GM23338 (cell line): ENCODE results near the gene EEA1. TPM values are rescaled to one million over a fixed set of nuclear protein-coding genes. Genes with fewer than 3 reads are reported as not detected.

ENCODE experiments used
- ATAC-seq: fragments of 200-7000 bp; cut with Tn5 transposase; 3 replicates; pipeline ENCODE4 v1.9.1; 2020
- DNase-seq: peaks from one replicate; pipeline ENCODE4 v3.0.0-alpha.2; 2015; ENCODE audit warnings: low spot score
- H2AFZ ChIP-seq: fragments of 200-600 bp; sonication (generic); 2 replicates; pipeline ENCODE4 v1.8.0; 2016; ENCODE audit warnings: antibody characterized with exemption, mild to moderate bottlenecking, moderate library complexity
- H3F3A ChIP-seq: fragments of 200-600 bp; sonication (generic); replicated peaks from 2 replicates; pipeline ENCODE4 v1.8.0; 2017; ENCODE audit warnings: antibody characterized with exemption, mixed run types, low read depth
- H3K27ac ChIP-seq: fragments of 200-600 bp; sonication (generic); 2 replicates; pipeline ENCODE4 v1.6.1; 2016; ENCODE audit warnings: low read depth
- H3K27me3 ChIP-seq: fragments of 200-600 bp; sonication (generic); 2 replicates; pipeline ENCODE4 v1.8.0; 2016; ENCODE audit warnings: mild to moderate bottlenecking, mixed run types, moderate library complexity; ENCODE audit not compliant: insufficient read depth
- H3K36me3 ChIP-seq: fragments of 200-600 bp; sonication (generic); 2 replicates; pipeline ENCODE4 v1.8.0; 2016; ENCODE audit warnings: mild to moderate bottlenecking; ENCODE audit not compliant: insufficient read depth
- H3K4me1 ChIP-seq: fragments of 200-600 bp; sonication (generic); 2 replicates; pipeline ENCODE4 v1.8.0; 2016; ENCODE audit warnings: mild to moderate bottlenecking, moderate library complexity; ENCODE audit not compliant: insufficient read depth
- H3K4me2 ChIP-seq: fragments of 200-600 bp; sonication (generic); 2 replicates; pipeline ENCODE4 v1.7.1; 2017; ENCODE audit warnings: mixed run types
- H3K4me3 ChIP-seq: fragments of 200-600 bp; sonication (generic); 2 replicates; pipeline ENCODE4 v1.6.1; 2016; ENCODE audit warnings: mixed run types
- H3K79me2 ChIP-seq: fragments of 200-600 bp; sonication (generic); replicated peaks from 2 replicates; pipeline ENCODE4 v1.8.0; 2017; ENCODE audit warnings: mild to moderate bottlenecking; ENCODE audit not compliant: insufficient read depth
- H3K9me2 ChIP-seq: fragments of 200-600 bp; sonication (generic); 2 replicates; pipeline ENCODE4 v1.8.0; 2017; ENCODE audit not compliant: insufficient read depth
- H4K20me1 ChIP-seq: fragments of 200-600 bp; sonication (generic); replicated peaks from 2 replicates; pipeline ENCODE4 v1.8.0; 2017; ENCODE audit warnings: mild to moderate bottlenecking; ENCODE audit not compliant: insufficient read depth
- H3K27ac Mint-ChIP-seq: 2 replicates; pipeline ENCODE4 v1.8.0; 2020; ENCODE audit warnings: inconsistent platforms, mild to moderate bottlenecking, moderate library complexity, mixed read lengths
- H3K27me3 Mint-ChIP-seq: 3 replicates; pipeline ENCODE4 v1.8.0; 2022; ENCODE audit warnings: low read depth, mild to moderate bottlenecking, moderate library complexity, mixed read lengths, inconsistent platforms; ENCODE audit not compliant: insufficient read depth, poor library complexity
- H3K36me3 Mint-ChIP-seq: 3 replicates; pipeline ENCODE4 v1.8.0; 2021; ENCODE audit warnings: low read depth, mild to moderate bottlenecking, inconsistent platforms, moderate library complexity, mixed read lengths
- H3K4me1 Mint-ChIP-seq: 3 replicates; pipeline ENCODE4 v1.8.0; 2020; ENCODE audit warnings: mild to moderate bottlenecking, inconsistent platforms, mixed read lengths
- H3K4me3 Mint-ChIP-seq: 3 replicates; pipeline ENCODE4 v1.8.0; 2021; ENCODE audit warnings: moderate library complexity, mild to moderate bottlenecking, inconsistent platforms, mixed read lengths
- H3K9me3 Mint-ChIP-seq: 3 replicates; pipeline ENCODE4 v1.8.0; 2020; ENCODE audit warnings: moderate library complexity, mild to moderate bottlenecking, inconsistent platforms, mixed read lengths
- CTCF ChIP-seq, 2 experiments: fragments of 200-600 bp in 1 of 2; sonication (generic) in 1 of 2; conservative IDR thresholded peaks; 2 replicates each; pipeline versions ENCODE4 v1.5.1 to v1.6.1; 2016 to 2017; ENCODE audit warnings: antibody characterized with exemption in 2 of 2, low read depth in 2 of 2, mild to moderate bottlenecking in 2 of 2, moderate library complexity in 1 of 2
- EZH2 ChIP-seq: fragments of 200-600 bp; sonication (generic); IDR thresholded peaks from one replicate; pipeline ENCODE4 v1.8.0; 2017; ENCODE audit warnings: antibody characterized with exemption, mild to moderate bottlenecking, low read depth; ENCODE audit not compliant: unreplicated experiment
- POLR2AphosphoS5 ChIP-seq: IDR thresholded peaks from 2 replicates; pipeline ENCODE4 v1.6.1; 2016; ENCODE audit warnings: antibody characterized with exemption, low read depth
- REST ChIP-seq: IDR thresholded peaks from one replicate; pipeline ENCODE4 v1.6.1; 2018; ENCODE audit warnings: antibody characterized with exemption; ENCODE audit not compliant: unreplicated experiment
- STAT1 ChIP-seq: IDR thresholded peaks from one replicate; pipeline ENCODE4 v1.6.1; 2016; ENCODE audit warnings: antibody characterized with exemption; ENCODE audit not compliant: unreplicated experiment
- ZNF114 ChIP-seq: fragments of 250-450 bp; sonication (Bioruptor Pico); IDR thresholded peaks from 2 replicates; pipeline ENCODE4 v1.5.0; 2020; ENCODE audit warnings: mild to moderate bottlenecking, moderate library complexity
- ZNF331 ChIP-seq: fragments of 250-450 bp; sonication (Bioruptor Pico); IDR thresholded peaks from 2 replicates; pipeline ENCODE4 v1.5.0; 2020; ENCODE audit warnings: low read depth, mild to moderate bottlenecking, moderate library complexity
- ZNF462 ChIP-seq: fragments of 250-450 bp; sonication (Bioruptor Pico); IDR thresholded peaks from 2 replicates; pipeline ENCODE4 v1.5.0; 2020; ENCODE audit warnings: mild to moderate bottlenecking, moderate library complexity
- polyA plus RNA-seq: library from polyadenylated mRNA; unstranded; fragments of >200 nt; fragmentation: Nextera tagmentation; extraction: Ambion mirVana; gene quantifications from 2 replicates; pipeline ENCODE4 v1.2.1, GENCODE V29; 2016
- total RNA-seq: library from RNA; depleted of rRNA; stranded (reverse); fragments of >200 nt; shearing (Covaris generic); gene quantifications from 2 replicates; pipeline ENCODE4 v1.2.3, GENCODE V29; 2014

The EEA1 gene
- total and polyA plus RNA-seq, 2 experiments from 2014 or later, result 10.0 to 41.1 TPM

- H4K20me1 ChIP-seq, result no peaks in the 10 kb centered on the region
- no peak for ATAC-seq
- no peaks in the 10 kb centered on the region for H3K9me2 ChIP-seq
- H3K79me2 ChIP-seq, result peaks cover 54% of the 10 kb centered on the region
- H3K36me3 Mint-ChIP-seq, result peaks cover 9% of the 10 kb centered on the region; the same call in 2 of the 3 replicates
- H3K4me3 Mint-ChIP-seq, result peak overlapping the region; percentile 83
- TF ChIP-seq STAT1 (no peak), CTCF (conservative IDR thresholded peaks at IDR 0.05; ENCODE audit: low read depth in 2 of 2) (peak; percentile 38 to 47)
- no peaks in the 10 kb centered on the region for H3K36me3 ChIP-seq
- H3K27ac ChIP-seq, result no peak overlapping the region
- H3F3A ChIP-seq, result peaks cover 4% of the 10 kb centered on the region; the same call in 1 of the 2 replicates
- H3K27me3 ChIP-seq, result peaks cover 6% of the 10 kb centered on the region; the same call in 1 of the 2 replicates
- no peak overlapping the region for H2AFZ ChIP-seq
- peaks cover 2% of the 10 kb centered on the region; the same call in 2 of the 3 replicates for H3K9me3 Mint-ChIP-seq
- H3K4me3 ChIP-seq, result peak overlapping the region; percentile 66
- H3K4me2 ChIP-seq, result peak overlapping the region; percentile 82
- H3K4me1 ChIP-seq, result peaks cover 24% of the 10 kb centered on the region
- peaks cover 30% of the 10 kb centered on the region for H3K4me1 Mint-ChIP-seq
- H3K27me3 Mint-ChIP-seq, result peaks cover 5% of the 10 kb centered on the region
- DNase-seq, result peak; percentile 60
- H3K27ac Mint-ChIP-seq, result no peak overlapping the region
Measured at GRCh38 chr12:92927055-92927435, 2.0 kb downstream of the EEA1 start.

GRCh38 chr12:92926549-92926948, 2.5 kb downstream of the EEA1 start:
- ATAC-seq (no peak), DNase-seq (no peak)
- Histone ChIP-seq H3K9me2 (no peaks in the 10 kb centered on the region), H2AFZ (no peak overlapping the region), H3K36me3 (no peaks in the 10 kb centered on the region), H3K4me2 (peak overlapping the region; percentile 82), H3K79me2 (peaks cover 59% of the 10 kb centered on the region), H4K20me1 (no peaks in the 10 kb centered on the region), H3K27ac (no peak overlapping the region), H3K4me1 (peaks cover 24% of the 10 kb centered on the region), H3F3A (peaks cover 4% of the 10 kb centered on the region; the same call in 1 of the 2 replicates), H3K4me3 (peak overlapping the region; percentile 66; the same call in 1 of the 2 replicates), H3K27me3 (peaks cover 6% of the 10 kb centered on the region; the same call in 1 of the 2 replicates)
- no peak for TF ChIP-seq POLR2AphosphoS5
- TF ChIP-seq ZNF114 (CRISPR knock-in tag), result no peak
- no peak for TF ChIP-seq REST
- no peak for TF ChIP-seq ZNF462 (CRISPR knock-in tag)
- no peak for TF ChIP-seq EZH2
- TF ChIP-seq ZNF331 (CRISPR knock-in tag), result no peak
- TF ChIP-seq STAT1, result no peak
- H3K36me3 Mint-ChIP-seq, result peaks cover 11% of the 10 kb centered on the region; the same call in 2 of the 3 replicates
- peaks cover 5% of the 10 kb centered on the region for H3K9me3 Mint-ChIP-seq
- peaks cover 30% of the 10 kb centered on the region for H3K4me1 Mint-ChIP-seq
- H3K27me3 Mint-ChIP-seq, result peaks cover 5% of the 10 kb centered on the region
- peak overlapping the region; percentile 50 for H3K27ac Mint-ChIP-seq
- no peak overlapping the region for H3K4me3 Mint-ChIP-seq
